Lung (tissue), 12 donors: ENCODE data around the gene ISG20L2. TPM values are rescaled to one million over a fixed set of nuclear protein-coding genes. Genes with fewer than 3 reads are reported as not detected.
A peak's percentile ranks its signal among the peaks of the same experiment; 100 is the strongest.

Experiments used
- ATAC-seq: fragments of 200-7000 bp; cut with Tn5 transposase; one replicate; pipeline ENCODE4 v1.9.1; 2020; ENCODE audit warnings: moderate number of reproducible peaks; ENCODE audit not compliant: insufficient read depth, low FRiP score
- DNase-seq, 3 donors: peaks; one replicate each; pipeline ENCODE4 v3.0.0-alpha.2; 2013 to 2017
- H3K27ac ChIP-seq, 2 donors: one replicate each; pipeline ENCODE4 v1.5.1; 2013; ENCODE audit warnings: mild to moderate bottlenecking in 2 of 2, moderate library complexity in 2 of 2, control low read depth in 1 of 2, inconsistent platforms in 1 of 2, low read depth in 1 of 2, low read length in 1 of 2
- H3K27me3 ChIP-seq, 3 donors: one replicate each; pipeline ENCODE4 v1.5.1; 2013; ENCODE audit warnings: low read length in 2 of 3; ENCODE audit not compliant: control insufficient read depth in 3 of 3, insufficient read depth in 3 of 3
- H3K36me3 ChIP-seq, 4 donors: one replicate each; pipeline ENCODE4 v1.5.1; 2013; ENCODE audit warnings: low read length in 4 of 4, mild to moderate bottlenecking in 1 of 4, moderate library complexity in 1 of 4; ENCODE audit not compliant: control insufficient read depth in 4 of 4, insufficient read depth in 4 of 4
- H3K4me1 ChIP-seq, 5 donors: one replicate each; pipeline ENCODE4 v1.5.1; 2013; ENCODE audit warnings: low read length in 5 of 5, mild to moderate bottlenecking in 2 of 5, moderate library complexity in 1 of 5; ENCODE audit not compliant: control insufficient read depth in 5 of 5, insufficient read depth in 5 of 5
- H3K4me3 ChIP-seq: one replicate; pipeline ENCODE4 v1.5.1; 2013; ENCODE audit warnings: mild to moderate bottlenecking, control low read depth, moderate library complexity
- H3K9ac ChIP-seq, 2 donors: one replicate each; pipeline ENCODE4 v1.5.1; 2013; ENCODE audit warnings: low read length in 2 of 2, control low read depth in 1 of 2; ENCODE audit not compliant: insufficient read depth in 1 of 2
- H3K9me3 ChIP-seq, 4 donors: one replicate each; pipeline ENCODE4 v1.5.1; 2013; ENCODE audit warnings: low read length in 3 of 4, mild to moderate bottlenecking in 1 of 4, moderate library complexity in 1 of 4; ENCODE audit not compliant: control insufficient read depth in 4 of 4, insufficient read depth in 3 of 4
- CTCF ChIP-seq: IDR thresholded peaks from 2 replicates; pipeline ENCODE4 v1.5.1; 2012; ENCODE audit warnings: mild to moderate bottlenecking; ENCODE audit errors: control extremely low read depth, extremely low read depth
- WGBS, 2 donors: extraction: QIAGEN DNeasy Blood & Tissue Kit; methylation state at CpG; one replicate each; pipeline ENCODE4 v1.1.7; 2013; 5-methylcytosine and 5-hydroxymethylcytosine counted together
- polyA plus RNA-seq, 2 donors: library from polyadenylated mRNA; stranded (reverse); fragments of 200-250 nt; gene quantifications; one replicate each; pipeline ENCODE4 v1.2.1, GENCODE V29; 2013
- total RNA-seq, 2 donors: library from RNA; depleted of rRNA in 1 of 2; stranded (reverse); fragments of >200 nt in 1 of 2; gene quantifications; one replicate each; pipeline ENCODE4 v1.2.1, GENCODE V29; 2014 to 2021
- donor health status: control.
- donor health status: control.
- donor health status: Bipolar disorder and iron deficiency.
- donor health status: healthy.
- donor health status: DM: yes; HTN: yes; CAD: no.

The ISG20L2 gene
- total and polyA plus RNA-seq, 4 donors, result 9.3 to 26.3 (median 17.8) TPM

- Histone ChIP-seq H3K36me3 (peaks cover 0 to 5% (median 1%) of the 10 kb centered on the region in 4 donors), H3K9ac (peak within 1 kb of the TSS in 1 of 2 donors; percentile 70), H3K4me1 (peaks cover 6 to 43% (median 8%) of the 10 kb centered on the region in 5 donors), H3K27me3 (peaks cover 0 to 8% (median 7%) of the 10 kb centered on the region in 3 donors), H3K9me3 (no peaks in the 10 kb centered on the region), H3K4me3 (peak within 1 kb of the TSS; percentile 54), H3K27ac (peak within 1 kb of the TSS; percentile 42 to 94)
- TF ChIP-seq CTCF, result no peak
- ATAC-seq, result peak; percentile 48
- WGBS, 2 donors, result 1% methylated on average over 53 to 70 of the region's 70 CpGs
- DNase-seq, result peak; percentile 89 to 91 (median 90)
Measured at GRCh38 chr1:156676820-156677615, 51.5 kb downstream of the ISG20L2 start, which contains the start of gene NES. Gene NES, minus strand, starts transcription at chr1:156677407. Its CDS starts 143 bp downstream, at chr1:156677264.

- peaks cover 6 to 43% (median 8%) of the 10 kb centered on the region in 5 donors for H3K4me1 ChIP-seq
- ATAC-seq (no peak), DNase-seq (no peak)
- peak overlapping the region; percentile 23 to 94 for H3K27ac ChIP-seq
- H3K9me3 ChIP-seq, result no peaks in the 10 kb centered on the region
- H3K36me3 ChIP-seq, result peaks cover 0 to 5% (median 1%) of the 10 kb centered on the region in 4 donors
- no peak for TF ChIP-seq CTCF
- peak overlapping the region; percentile 54 for H3K4me3 ChIP-seq
- H3K9ac ChIP-seq, result no peak overlapping the region
- peaks cover 0 to 8% (median 7%) of the 10 kb centered on the region in 3 donors for H3K27me3 ChIP-seq
- 13 to 27% methylated on average over 44 to 49 of the region's 49 CpGs for WGBS, 2 donors
Measured at GRCh38 chr1:156676114-156676819, 52.3 kb downstream of the ISG20L2 start.

GRCh38 chr1:156675210-156676113, 53.1 kb downstream of the ISG20L2 start:
- peak; percentile 84 to 88 (median 87) for DNase-seq
- no peak overlapping the region for H3K9ac ChIP-seq

More at GRCh38 chr1:156675210-156676113, 53.1 kb downstream of the ISG20L2 start:
- H3K36me3 ChIP-seq, result peaks cover 0 to 5% (median 1%) of the 10 kb centered on the region in 4 donors
- H3K4me3 ChIP-seq, result peak overlapping the region; percentile 54
- peaks cover 6 to 43% (median 8%) of the 10 kb centered on the region in 5 donors for H3K4me1 ChIP-seq
- no peak for ATAC-seq
- peaks cover 0 to 8% (median 7%) of the 10 kb centered on the region in 3 donors for H3K27me3 ChIP-seq
- 60 to 73% methylated on average over 18 of the region's 18 CpGs for WGBS, 2 donors
- peak overlapping the region; percentile 32 to 94 for H3K27ac ChIP-seq
- H3K9me3 ChIP-seq, result no peaks in the 10 kb centered on the region
- TF ChIP-seq CTCF, result no peak
